ENCODE results near the gene ARL16. TPM values are rescaled to one million over a fixed set of nuclear protein-coding genes. Genes with fewer than 3 reads are reported as not detected.

Gene ARL16
- polyA plus RNA-seq (2011; rRNA removed) (44.7 and 48.0 TPM in 2 replicates), polyA minus RNA-seq (2011; rRNA and poly(A)+ RNA removed) (15.2 and 22.4 TPM in 2 replicates)

- H3K27me3 ChIP-seq (ENCODE audit: control insufficient read depth, insufficient read depth, low read length) = no peaks in the 10 kb centered on the region
- TF ChIP-seq CTCF (IDR thresholded peaks at IDR 0.05; ENCODE audit: low read depth, low read length) = no peak
- ChIA-PET CTCF (interaction anchor here (0.6 to 1.2 kb wide), 2 partner anchors 83 to 599 kb away, joined by 3 read pairs; no protein-coding TSS in a partner anchor), POLR2A (interaction anchor here (0.6 to 3.4 kb wide), 15 partner anchors 8 to 679 kb away, joined by 3 to 35 read pairs (median 3); partner anchors contain the start of genes ACTG1, CCDC137, MRPL12 and NPLOC4)
- peak within 1 kb of the TSS; percentile 92 for H3K4me3 ChIP-seq (ENCODE audit: low read depth, low read length)
- peak within 1 kb of the TSS; percentile 94 for H3K27ac ChIP-seq (ENCODE audit: low read depth, low read length)
- peak; percentile 99 for DNase-seq (ENCODE audit: low read depth, low spot score)
- no peaks in the 10 kb centered on the region; the same call in 1 of the 2 replicates for H3K9me3 ChIP-seq (ENCODE audit: control insufficient read depth, insufficient read depth, low read length)
Measured at GRCh38 chr17:81683584-81684441, at the start of gene ARL16, which contains the start of gene HGS. ARL16 (minus strand) TSS chr17:81683797; CDS start chr17:81683753, 44 bp downstream. HGS (plus strand) TSS chr17:81684011; CDS start chr17:81684067, 56 bp downstream.

- no peak overlapping the region for H3K27ac ChIP-seq (ENCODE audit: low read depth, low read length)
- no peak overlapping the region for H3K4me3 ChIP-seq (ENCODE audit: low read depth, low read length)
- H3K27me3 ChIP-seq (ENCODE audit: control insufficient read depth, insufficient read depth, low read length) = no peaks in the 10 kb centered on the region
- H3K9me3 ChIP-seq (ENCODE audit: control insufficient read depth, insufficient read depth, low read length) = no peaks in the 10 kb centered on the region
- no peak for TF ChIP-seq CTCF (IDR thresholded peaks at IDR 0.05; ENCODE audit: low read depth, low read length)
- no peak for DNase-seq (ENCODE audit: low read depth, low spot score)
- ChIA-PET CTCF (interaction anchor here (0.6 kb wide), 1 partner anchor 526 kb away, joined by 4 read pairs; no protein-coding TSS in a partner anchor), POLR2A (interaction anchor here (1.0 kb wide), 1 partner anchor 90 kb away, joined by 3 read pairs; no protein-coding TSS in a partner anchor)
Measured at GRCh38 chr17:81727324-81728031, 43.9 kb upstream of the ARL16 start.

- POLR2A ChIA-PET = no interaction called here
- no peak for TF ChIP-seq CTCF (IDR thresholded peaks at IDR 0.05; ENCODE audit: low read depth, low read length)
- Histone ChIP-seq H3K27ac (ENCODE audit: low read depth, low read length) (no peak overlapping the region), H3K9me3 (ENCODE audit: control insufficient read depth, insufficient read depth, low read length) (no peaks in the 10 kb centered on the region), H3K27me3 (ENCODE audit: control insufficient read depth, insufficient read depth, low read length) (no peaks in the 10 kb centered on the region), H3K4me3 (ENCODE audit: low read depth, low read length) (no peak overlapping the region)
- CTCF ChIA-PET = no interaction called here
- DNase-seq (ENCODE audit: low read depth, low spot score) = no peak
Measured at GRCh38 chr17:81726004-81726403, 42.4 kb upstream of the ARL16 start.

- ChIA-PET CTCF (interaction anchor here (0.6 kb wide), 1 partner anchor 202 kb away, joined by 3 read pairs; the partner anchor contains the start of gene MAFG), POLR2A (no interaction called here)
- Histone ChIP-seq H3K9me3 (ENCODE audit: control insufficient read depth, insufficient read depth, low read length) (no peaks in the 10 kb centered on the region), H3K4me3 (ENCODE audit: low read depth, low read length) (no peak overlapping the region), H3K27ac (ENCODE audit: low read depth, low read length) (no peak overlapping the region), H3K27me3 (ENCODE audit: control insufficient read depth, insufficient read depth, low read length) (no peaks in the 10 kb centered on the region)
- no peak for DNase-seq (ENCODE audit: low read depth, low spot score)
- TF ChIP-seq CTCF (IDR thresholded peaks at IDR 0.05; ENCODE audit: low read depth, low read length) = no peak
Measured at GRCh38 chr17:81725439-81725838, 41.8 kb upstream of the ARL16 start.

Data from AG04450 (cell line).